Measurements from ENCODE around the gene FAM76B.

DNA sequence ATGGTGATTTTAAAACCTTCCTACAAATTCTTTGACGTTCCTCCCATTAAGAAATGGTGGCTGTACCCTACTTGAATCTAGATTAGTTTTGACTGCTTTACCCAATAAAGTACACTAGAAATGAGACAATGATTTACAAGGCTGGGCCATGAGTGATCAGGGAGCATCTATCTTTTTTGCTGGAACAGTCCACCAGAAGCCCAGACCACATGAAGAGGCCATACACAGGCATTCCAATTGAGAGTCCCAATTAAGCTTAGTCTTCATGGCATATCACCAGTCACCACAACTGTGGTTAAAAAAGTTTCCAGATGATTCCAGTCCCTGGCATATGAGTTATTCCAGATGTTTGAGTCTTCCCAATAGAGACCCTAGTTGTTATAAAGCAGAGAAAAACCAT, 39.5 kb downstream of the FAM76B start:
- TF ChIP-seq, protein P1, sequence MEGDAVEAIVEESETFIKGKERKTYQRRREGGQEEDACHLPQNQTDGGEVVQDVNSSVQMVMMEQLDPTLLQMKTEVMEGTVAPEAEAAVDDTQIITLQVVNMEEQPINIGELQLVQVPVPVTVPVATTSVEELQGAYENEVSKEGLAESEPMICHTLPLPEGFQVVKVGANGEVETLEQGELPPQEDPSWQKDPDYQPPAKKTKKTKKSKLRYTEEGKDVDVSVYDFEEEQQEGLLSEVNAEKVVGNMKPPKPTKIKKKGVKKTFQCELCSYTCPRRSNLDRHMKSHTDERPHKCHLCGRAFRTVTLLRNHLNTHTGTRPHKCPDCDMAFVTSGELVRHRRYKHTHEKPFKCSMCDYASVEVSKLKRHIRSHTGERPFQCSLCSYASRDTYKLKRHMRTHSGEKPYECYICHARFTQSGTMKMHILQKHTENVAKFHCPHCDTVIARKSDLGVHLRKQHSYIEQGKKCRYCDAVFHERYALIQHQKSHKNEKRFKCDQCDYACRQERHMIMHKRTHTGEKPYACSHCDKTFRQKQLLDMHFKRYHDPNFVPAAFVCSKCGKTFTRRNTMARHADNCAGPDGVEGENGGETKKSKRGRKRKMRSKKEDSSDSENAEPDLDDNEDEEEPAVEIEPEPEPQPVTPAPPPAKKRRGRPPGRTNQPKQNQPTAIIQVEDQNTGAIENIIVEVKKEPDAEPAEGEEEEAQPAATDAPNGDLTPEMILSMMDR (IDR thresholded peaks at IDR 0.05) = no peak
- TF ChIP-seq EZH2 (IDR thresholded peaks at IDR 0.05) = no peak
